A204.1 (cell line): ENCODE data around the gene LONRF3.

Experiments used
- FAIRE-seq: peaks from 2 replicates; lab custom pipeline; 2012; peaks lifted over from hg19 to GRCh38; lab: Jason Lieb, UNC

The LONRF3 gene

DNA sequence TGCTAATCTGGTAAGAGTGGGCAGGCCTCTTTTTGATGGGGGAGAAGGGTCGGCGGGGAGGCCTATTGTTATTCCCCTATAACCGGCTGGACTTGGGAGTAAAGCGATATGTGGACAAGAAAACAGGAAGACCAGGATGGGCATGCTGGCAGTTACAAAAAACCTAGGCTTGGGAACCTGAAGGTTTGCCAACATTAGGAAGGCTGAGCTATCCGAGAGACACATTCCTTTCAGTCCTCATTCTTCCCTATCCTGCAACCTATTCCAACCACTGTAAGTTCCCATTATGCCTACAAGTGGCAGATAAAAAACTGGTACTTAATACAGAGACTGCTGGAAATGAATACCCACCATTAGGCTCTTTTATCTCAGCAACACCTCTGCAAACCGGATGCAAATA, 66.0 kb downstream of the LONRF3 start:
- no peak for FAIRE-seq

DNA sequence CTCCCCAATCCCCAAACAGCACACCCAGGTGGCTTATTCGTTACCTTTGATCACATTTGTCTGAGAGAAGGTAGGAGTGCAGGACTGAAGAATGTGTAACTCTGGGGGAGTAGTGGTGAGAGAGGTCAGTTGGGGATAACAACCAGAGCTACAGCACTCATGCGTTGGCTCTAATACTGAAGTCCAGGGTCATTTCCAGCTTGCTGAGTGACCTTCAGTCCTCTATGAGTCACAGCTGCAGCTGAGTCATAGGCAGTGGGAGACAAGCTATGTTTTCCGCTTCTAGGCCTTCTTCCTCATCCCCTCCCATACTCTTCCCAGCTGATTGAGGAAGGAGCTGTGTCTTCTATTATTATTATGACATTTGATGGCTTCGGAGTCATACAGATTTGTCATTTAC, 66.8 kb downstream of the LONRF3 start:
- no peak for FAIRE-seq

DNA sequence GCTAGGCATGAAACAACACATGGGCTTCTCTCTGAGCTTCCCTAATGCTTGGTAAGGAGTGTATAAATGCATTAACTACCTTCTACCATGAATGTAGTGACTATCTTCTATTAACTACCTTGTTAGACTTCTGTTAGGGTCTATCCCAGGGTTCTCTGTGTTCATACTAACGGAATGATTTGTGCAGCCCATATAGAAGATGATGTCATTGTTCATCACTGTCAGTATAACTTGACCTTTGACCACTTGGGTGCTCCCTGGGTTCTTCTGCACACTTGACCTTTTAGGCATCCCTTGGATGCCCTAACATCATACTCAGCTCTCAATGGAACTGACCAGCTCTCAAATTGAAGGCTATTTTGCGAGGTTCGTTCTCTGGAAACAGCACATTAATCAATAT, 67.6 kb downstream of the LONRF3 start:
- FAIRE-seq = no peak

DNA sequence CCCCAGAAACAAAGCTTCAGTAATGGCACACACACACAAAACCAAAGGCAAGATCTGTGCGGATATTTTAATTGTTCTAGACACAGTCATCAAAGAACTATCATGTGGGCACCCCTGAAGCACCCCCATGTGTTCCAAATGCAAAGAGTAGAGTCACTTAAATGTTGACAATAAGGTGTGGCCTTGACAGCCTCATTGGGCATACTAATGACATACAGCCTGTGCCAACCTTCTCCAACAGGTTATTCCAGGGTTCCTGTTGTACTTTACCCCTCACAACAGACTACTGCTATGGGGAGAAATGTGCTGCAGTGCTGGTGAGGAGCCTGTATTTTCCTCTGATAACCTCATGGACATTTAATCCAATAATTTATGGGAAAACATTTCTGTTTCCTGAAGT, 68.6 kb downstream of the LONRF3 start:
- FAIRE-seq = no peak

DNA sequence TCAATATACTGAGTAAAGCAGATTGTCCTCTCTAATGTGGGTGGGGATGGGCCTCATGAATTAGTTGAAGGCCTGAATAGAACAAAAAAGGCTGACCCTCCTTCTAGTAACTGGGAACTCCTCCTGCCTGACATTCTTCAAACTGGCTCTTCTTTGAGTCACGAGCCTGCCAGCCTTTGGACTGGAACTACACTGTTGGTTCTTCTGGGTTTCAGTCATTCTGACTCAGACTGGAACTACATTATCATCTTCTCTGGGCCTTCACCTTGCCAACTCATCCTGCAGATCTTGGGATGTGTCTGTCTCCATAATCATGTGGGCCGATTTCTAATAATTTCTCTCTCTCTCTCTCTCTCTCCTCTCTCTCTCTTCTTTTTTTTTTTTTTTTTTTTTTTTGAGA, 71.5 kb downstream of the LONRF3 start:
- no peak for FAIRE-seq

DNA sequence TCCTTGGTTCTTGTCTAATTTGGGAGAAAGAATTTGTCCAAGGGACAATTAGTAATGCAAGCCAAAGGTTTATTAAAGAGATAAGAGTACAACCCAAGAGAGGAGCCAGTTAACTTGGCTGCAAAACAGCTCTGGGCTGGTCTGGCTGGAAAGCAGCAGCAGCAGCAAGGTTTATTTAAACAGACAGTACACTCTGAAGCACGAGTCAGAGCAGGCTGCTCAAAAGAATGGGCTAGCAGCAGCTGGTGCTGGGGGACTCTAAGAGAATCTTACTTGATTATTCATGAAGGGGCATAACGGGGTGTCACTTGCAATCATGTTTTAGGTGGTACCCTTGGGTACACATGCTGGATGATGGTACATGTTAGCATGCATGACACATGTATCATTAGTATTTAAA, 81.3 kb downstream of the LONRF3 start:
- no peak for FAIRE-seq

DNA sequence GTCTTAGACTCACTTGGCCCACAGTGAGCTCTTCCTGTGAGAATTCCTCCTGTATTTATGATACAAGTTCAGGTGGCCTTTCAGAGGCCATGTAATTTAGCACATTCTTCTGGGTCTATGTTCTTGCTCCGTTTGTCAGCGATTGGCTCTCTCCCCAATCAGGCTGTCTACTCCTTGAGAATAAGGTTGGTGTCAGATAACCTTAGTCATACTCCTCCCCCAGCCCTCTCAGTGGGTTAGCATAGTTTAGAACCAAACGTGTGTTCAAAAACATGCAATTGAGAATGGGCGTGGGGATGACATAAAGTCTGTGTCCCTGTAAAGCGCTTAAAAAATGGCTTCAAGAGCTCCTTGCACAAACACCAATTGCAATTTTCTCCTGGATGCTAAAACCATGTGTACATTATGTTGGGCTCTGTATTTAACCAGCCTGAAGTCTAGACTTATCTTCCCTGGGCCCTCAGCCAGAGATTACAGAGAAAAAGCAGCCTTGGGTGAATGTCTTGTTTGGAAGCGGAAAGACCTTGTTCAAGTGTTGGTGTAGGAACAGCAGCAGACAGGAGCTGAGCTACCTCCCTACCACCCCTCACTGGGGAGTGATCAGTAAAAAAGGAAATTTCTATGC, 88.4 kb downstream of the LONRF3 start:
- FAIRE-seq = no peak

DNA sequence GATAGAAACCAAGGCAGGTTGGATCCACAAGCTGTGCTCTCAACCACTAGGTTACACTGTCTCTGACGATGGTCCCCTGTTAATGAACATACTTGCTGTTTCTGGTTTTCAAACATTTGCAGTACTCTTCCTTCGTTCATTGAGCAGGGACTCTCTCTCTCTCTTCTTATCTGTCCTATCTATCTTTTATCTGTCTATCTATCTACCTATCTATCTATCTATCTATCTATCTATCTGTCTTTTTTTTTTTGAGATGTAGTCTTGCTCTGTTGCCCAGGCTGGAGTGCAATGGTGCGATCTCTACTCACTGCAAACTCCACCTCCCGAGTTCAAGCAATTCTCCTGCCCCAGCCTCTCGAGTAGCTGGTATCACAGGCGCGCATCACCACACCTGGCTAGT, 89.0 kb downstream of the LONRF3 start:
- no peak for FAIRE-seq

DNA sequence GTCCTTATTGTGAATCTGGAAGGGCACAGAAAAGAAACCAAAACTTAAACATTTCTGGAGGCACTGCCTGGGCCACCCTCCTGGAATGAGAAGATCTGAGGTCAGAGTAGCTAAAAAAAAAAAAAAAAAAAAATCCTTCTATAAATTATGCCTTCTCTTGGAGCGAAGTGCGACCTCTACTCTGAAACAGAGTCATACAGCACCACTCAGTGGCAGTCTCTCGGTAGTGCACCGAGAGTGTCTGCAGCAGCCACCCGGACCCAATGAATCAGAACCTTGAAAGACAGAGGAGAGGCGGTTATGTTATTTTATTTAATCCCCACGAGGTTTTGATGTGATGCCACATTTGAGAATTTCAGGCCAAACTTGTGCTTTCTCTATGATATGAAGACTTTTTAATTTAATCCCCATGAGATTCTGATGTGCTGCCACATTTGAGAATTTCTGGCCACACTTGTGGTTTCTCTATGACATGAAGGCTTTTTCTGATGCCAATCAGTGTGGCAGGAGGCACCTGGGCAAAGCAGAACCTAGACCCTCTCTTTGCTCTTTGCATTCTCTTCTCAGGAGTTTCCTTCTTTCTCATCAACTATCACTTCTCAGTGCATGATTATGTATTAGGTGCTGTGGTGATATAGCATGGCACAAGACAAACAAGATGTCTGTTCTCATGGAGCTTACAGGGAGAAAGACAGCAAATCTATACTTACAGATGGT, 92.8 kb downstream of the LONRF3 start:
- peak; percentile 82 for FAIRE-seq
